Stimulated activated CD8-positive, alpha-beta memory T cell treated with anti-CD3 and anti-CD28 coated beads, Interleukin-15, amount 100 ng/mL, for 24 hours (primary cell): Measurements from ENCODE around the gene PTAFR.

Experiments used
- DNase-seq: peaks from one replicate; pipeline ENCODE4 v3.0.0-alpha.2; 2020; ENCODE audit warnings: low read depth

The PTAFR gene, protein sequence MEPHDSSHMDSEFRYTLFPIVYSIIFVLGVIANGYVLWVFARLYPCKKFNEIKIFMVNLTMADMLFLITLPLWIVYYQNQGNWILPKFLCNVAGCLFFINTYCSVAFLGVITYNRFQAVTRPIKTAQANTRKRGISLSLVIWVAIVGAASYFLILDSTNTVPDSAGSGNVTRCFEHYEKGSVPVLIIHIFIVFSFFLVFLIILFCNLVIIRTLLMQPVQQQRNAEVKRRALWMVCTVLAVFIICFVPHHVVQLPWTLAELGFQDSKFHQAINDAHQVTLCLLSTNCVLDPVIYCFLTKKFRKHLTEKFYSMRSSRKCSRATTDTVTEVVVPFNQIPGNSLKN

DNA sequence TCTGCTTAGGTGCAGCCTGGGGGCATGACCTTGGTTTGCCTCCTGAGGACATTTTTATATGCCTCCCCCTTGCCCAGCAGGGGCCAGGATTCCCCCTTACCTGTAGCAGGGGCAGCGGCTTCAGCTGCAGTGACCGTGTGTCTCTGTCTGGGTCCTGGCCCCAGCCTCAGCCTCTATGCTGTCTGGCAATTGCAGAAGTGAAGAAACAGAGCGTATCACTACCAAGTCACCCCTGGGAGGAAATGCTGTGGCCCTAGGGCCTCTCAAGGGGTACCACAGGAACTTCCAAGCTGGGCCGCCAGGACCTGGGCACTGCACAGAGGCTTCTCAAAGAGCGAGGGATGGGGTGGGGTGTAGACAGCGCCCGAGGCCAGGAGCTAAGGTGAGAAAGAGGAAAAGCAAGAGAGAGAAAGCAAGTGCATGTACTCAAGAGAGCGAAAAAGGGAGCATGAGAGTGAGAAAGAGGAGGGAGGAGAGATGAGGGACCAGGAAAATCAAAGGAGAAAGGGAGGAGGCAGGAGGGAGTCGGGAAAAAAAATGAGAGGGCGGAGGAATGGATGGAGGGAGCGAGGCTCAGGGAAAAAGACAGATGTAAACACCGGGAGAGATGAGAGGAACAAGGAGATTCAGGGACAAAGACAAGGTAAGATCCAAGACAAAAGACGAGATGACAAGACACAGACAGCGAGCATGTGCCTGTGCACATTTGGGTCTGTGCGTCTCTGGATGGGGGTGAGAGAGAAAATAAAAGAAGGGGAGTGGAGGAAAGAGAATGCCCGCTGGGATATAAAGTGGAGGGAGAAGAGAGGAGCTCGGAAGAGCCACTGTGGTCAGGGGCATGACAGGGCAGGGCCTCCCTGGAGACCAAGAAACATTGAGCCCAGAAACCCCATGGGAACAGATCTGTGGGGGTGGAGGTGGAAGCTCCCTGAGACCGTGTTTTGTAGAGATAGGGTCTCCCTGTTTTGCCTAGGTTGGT is at the start of gene PTAFR:
PTAFR (minus strand) TSS at position 199 of the 979 bp plus-strand sequence. CDS start 25,669 bp downstream, outside the sequence.
- DNase-seq: no peak

- DNase-seq: no peak
Observed at GRCh38 chr1:28213315-28213714, 36.8 kb upstream of the PTAFR start.

DNA sequence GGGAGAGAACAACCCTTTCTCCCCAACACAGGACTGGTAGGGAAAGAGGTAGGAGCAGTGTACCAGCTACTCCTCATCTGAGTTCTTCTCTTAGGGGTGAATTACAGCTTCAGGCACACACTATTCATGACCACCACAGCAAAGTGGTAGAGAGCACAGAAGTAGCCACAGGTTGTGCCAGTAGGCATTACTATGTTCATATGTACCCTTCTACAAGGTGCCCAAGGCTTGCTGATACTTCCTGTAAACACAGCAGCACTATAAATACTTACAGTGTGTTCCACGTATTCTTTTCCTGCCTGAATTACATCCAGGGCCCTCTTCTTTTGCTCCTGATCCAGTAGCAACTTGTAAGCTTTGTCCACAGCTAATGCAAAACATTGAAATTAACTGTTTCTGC is 33.2 kb upstream of the PTAFR start:
- DNase-seq: no peak

DNA sequence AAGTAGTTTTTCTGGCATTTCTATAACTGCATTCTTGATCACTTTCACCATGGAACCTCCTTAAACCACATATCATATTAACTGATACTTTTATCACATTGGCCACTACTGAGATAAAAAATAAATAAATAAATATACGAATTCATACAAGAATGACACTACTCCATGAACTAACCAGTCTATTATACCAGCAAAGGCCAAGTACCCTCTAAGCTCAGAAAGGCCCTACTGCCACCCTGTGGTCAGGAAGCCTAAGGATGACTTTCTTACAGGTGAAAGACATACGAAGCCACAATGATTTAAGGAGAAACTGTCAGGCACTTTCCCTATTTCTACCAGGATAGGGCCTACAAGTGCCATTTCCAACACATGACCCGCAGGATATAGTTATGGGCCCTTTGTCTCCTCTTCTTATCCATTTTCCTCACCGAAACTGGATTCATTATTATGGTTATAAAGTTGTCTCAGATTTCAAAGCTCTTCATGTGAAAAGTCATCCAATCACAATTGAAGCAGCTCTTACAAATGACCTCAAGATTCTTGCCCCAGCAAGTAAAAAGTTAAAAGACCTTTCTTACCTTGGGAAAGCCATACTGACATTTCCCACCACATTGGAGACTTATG is 32.4 kb upstream of the PTAFR start:
- DNase-seq: no peak

DNA sequence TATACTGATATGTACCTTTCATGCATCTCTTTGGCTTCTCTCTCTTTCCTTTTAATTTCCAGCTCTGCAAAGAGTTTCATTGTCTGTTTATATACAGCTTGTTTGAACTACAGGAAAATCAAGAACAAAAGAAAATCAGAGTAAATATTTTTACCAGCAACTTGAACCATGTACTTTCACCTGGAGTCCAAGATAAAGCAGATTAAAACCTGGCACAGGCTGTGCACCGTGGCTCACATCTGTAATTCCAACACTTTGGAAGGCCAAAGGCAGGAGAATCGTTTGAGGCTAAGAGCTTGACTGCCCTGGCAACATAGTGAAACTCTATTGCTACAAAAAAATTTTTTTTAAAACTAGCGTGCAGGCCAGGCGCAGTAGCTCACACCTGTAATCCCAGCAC is 28.8 kb upstream of the PTAFR start:
- DNase-seq: no peak

- no peak for DNase-seq
Observed at GRCh38 chr1:28200234-28200873, 23.9 kb upstream of the PTAFR start.

DNA sequence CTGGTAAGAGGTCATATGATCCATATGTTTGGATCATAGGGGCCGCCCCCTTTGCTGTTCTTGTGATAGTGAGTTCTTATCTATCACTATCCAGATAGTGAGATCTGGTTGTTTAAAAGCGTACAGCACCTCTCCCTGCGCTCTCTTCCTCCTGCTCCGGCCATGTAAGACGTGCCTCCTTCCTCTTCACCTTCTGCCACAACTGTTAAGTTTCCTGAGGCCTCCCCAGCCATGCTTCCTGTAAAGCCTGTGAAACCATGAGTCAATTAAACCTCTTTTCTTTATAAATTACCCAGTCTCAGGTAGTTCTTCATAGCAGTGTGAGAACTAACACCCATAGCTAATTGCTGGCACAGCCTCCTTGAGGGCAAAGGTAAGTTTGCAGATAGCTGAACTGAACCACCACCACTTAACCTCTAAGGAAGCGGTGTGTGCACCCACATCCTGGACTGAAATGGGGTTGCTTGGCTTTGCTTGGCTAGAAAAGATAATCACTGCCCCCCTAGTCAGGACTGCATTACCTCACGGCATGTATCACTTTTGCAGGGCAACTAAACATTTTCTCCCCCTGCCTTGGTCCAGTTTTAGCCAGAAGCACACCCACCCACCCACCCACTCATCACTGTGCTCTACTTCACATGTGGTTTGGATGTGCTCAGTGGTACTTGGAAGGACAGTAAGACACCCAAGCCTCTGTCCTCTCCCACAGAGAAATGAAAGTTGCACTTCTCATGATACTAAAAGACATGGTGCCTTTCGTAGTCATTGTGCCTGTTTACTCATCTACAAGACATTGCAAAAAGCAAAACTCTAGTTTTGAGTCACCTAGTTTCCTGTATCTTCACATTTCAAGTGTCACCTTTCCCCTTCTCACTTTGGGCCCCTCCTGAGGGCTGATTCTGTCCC is 23.1 kb upstream of the PTAFR start:
- DNase-seq: peak; percentile 30

DNA sequence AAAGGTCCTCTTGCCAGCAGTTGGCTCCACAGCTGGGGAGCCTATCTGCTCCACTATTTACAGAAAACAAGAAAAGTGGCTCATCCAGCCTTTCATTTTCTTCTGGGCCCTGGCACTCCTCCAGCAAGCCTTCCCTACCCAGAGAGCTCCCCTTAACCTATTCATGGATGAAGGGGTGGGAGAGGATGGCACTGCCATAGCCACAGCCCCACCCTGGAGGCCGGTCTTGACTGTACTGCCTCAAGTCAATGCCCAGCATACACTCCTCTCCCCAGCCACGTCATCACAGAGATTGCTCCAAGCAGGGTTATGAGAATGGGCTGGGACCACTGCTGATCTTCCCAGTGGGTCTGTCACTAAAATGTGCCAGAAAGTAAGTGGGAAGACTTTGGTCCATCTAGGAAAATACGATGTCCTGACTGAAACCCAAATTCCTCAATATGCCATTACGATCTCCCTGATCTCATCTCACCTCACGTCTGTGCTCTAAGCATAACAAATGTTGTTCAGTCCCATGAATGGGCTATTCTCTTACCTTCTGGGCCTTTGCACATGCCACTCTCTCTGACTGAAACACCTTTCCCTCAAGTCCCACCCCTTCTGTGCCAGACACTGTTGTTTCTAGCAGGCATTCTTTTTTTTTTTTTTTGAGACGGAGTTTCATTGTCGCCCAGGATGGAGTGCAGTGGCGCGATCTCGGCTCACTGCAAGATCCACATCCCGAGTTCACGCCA is 21.4 kb upstream of the PTAFR start:
- no peak for DNase-seq

- no peak for DNase-seq
Observed at GRCh38 chr1:28196330-28196729, 19.8 kb upstream of the PTAFR start.

GRCh38 chr1:28195780-28196179 is 19.3 kb upstream of the PTAFR start:
- DNase-seq: no peak

- no peak for DNase-seq
Observed at GRCh38 chr1:28194326-28195035, 18.0 kb upstream of the PTAFR start.

- DNase-seq: no peak
Observed at GRCh38 chr1:28193701-28194161, 17.2 kb upstream of the PTAFR start.

DNA sequence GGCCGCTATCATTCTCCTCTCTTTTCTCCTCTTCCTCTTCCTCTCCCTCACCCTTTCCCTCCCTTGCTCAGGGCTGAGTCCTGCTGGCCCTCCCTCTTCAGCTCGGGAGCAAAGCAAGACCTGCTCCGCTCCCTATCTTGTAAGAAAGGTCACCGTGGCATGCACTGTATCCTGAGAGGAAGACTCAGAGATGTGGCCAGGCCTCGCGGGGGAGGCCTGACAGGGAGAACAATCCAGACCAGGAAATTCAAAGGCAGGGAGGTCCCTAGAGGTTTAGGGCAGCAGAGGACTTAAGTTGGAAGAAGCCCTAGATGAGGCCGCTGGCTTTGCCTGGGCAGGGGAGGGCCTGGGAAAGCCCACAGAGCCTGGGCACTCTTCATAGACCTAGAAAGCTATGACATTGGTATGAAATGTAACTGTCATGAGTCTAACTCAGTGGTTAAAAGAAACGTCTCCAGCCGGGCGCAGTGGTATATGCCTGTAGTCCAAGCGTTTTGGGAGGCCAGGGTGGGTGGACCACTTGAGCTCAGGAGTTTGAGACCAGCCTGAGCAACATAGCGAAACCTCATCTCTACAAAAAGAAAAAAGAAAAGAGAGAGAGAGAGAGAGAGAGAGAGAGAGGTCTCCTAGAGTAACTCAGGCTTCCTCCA is 14.6 kb upstream of the PTAFR start:
- DNase-seq: no peak

GRCh38 chr1:28190337-28190979 is 14.0 kb upstream of the PTAFR start:
- DNase-seq: no peak

GRCh38 chr1:28185071-28185470 is 8.6 kb upstream of the PTAFR start:
- no peak for DNase-seq

DNA sequence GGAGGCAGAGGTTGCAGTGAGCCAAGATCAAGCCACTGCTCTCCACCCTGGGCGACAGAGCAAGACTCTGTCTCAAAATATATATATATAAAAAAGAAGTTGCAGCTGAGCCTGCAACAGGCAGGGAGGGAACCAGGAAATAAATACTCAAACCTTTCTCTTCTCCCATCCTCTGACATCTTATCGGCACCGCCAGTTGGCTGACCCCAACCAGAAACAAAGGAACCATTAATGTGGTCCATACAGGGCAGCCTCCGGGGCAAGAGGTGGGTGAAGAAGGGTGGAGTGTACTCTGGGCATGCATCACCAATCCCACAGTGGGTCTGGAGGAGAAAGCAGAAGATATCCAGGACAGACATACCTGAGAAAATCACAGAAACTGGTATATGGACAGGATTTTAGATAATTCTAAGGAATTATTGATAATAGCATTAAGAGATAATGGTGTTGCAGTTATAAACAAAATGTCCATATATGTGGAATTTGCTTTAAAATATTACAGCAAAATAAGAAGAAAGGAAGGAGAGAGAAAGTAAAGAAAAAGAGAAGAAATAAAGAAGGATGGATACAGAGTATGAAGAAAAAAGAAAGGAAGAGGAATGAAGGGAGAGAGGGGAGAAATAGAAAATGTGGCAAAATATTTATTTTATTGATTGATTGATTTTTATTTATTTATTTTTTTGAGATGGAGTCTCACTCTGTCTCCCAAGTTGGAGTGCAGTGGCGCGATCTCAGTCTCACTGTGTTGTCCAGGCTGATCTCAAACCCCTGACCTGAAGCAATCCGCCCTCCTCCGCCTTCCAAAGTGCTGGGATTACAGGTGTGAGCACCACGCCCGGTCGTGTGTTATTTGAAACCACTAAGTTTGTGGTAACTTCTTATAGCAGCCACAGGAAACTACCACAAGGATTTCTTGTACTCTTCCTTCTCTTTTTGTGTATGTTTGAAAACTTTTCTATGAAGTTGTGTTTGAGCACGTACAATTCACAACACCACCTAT is 4.1 kb upstream of the PTAFR start:
- DNase-seq: no peak
